B cell (primary cell): ENCODE measurements around the gene MBD1. TPM values are rescaled to one million over a fixed set of nuclear protein-coding genes. Genes with fewer than 3 reads are reported as not detected.

Source experiments
- ATAC-seq: fragments of 200-7000 bp; cut with Tn5 transposase; one replicate; pipeline ENCODE4 v1.10.0; 2021; ENCODE audit warnings: low read depth, mild to moderate bottlenecking, moderate number of reproducible peaks, moderate library complexity
- CTCF ChIA-PET: fragments of 350-600 bp; sonication (Branson Sonifier 250); formaldehyde crosslinking; loops from one replicate; lab custom pipeline; 2021; ENCODE audit warnings: antibody characterized with exemption, inconsistent platforms; lab: Charles Lee
- POLR2A ChIA-PET: fragments of 350-600 bp; sonication (Branson Sonifier 250); formaldehyde crosslinking; loops from one replicate; lab custom pipeline; 2021; ENCODE audit warnings: antibody characterized with exemption; lab: Charles Lee
- DNase-seq: peaks from one replicate; pipeline ENCODE4 v3.0.0; 2013
- H2AFZ ChIP-seq: 2 replicates; pipeline ENCODE4 v1.6.1; 2012; ENCODE audit warnings: mild to moderate bottlenecking, low read depth, low read length; ENCODE audit not compliant: insufficient read depth, poor library complexity, severe bottlenecking
- H3K27ac ChIP-seq, 2 donors: 1 replicate in 1 of 2; 2 replicates in 1 of 2; pipeline ENCODE4 v1.5.1; 2012 to 2013; ENCODE audit warnings: low read length in 2 of 2, mild to moderate bottlenecking in 2 of 2, moderate library complexity in 1 of 2
- H3K27me3 ChIP-seq, 4 experiments: fragments of 200-600 bp in 1 of 4; sonication (generic) in 1 of 4; replicated peaks in 1 of 4; 1 replicate in 2 of 4; 2 replicates in 2 of 4; pipeline versions ENCODE4 v1.6.1 to v1.7.0; 2013 to 2016; ENCODE audit warnings: low read length in 3 of 4, mild to moderate bottlenecking in 2 of 4, mixed read lengths in 1 of 4, moderate library complexity in 1 of 4; ENCODE audit not compliant: insufficient read depth in 4 of 4, control insufficient read depth in 3 of 4; ENCODE audit errors: control extremely low read depth in 1 of 4
- H3K36me3 ChIP-seq, 2 experiments: replicated peaks in 1 of 2; 1 replicate in 1 of 2; 2 replicates in 1 of 2; pipeline versions ENCODE4 v1.6.1 to v1.7.1; 2013; ENCODE audit warnings: low read length in 1 of 2; ENCODE audit not compliant: insufficient read depth in 2 of 2, control insufficient read depth in 1 of 2; ENCODE audit errors: control extremely low read depth in 1 of 2, extremely low read depth in 1 of 2
- H3K4me1 ChIP-seq, 2 donors: fragments of 200-600 bp in 1 of 2; sonication (generic) in 1 of 2; 1 replicate in 1 of 2; 2 replicates in 1 of 2; pipeline versions ENCODE4 v1.5.1 to v1.6.1; 2013 to 2017; ENCODE audit warnings: low read length in 2 of 2; ENCODE audit not compliant: control insufficient read depth in 2 of 2, insufficient read depth in 2 of 2
- H3K4me2 ChIP-seq: replicated peaks from 2 replicates; pipeline ENCODE3; 2012; ENCODE audit warnings: mild to moderate bottlenecking, low read depth, low read length; ENCODE audit not compliant: poor library complexity, severe bottlenecking
- H3K4me3 ChIP-seq, 5 experiments: fragments of 200-600 bp in 1 of 5; sonication (generic) in 1 of 5; 1 replicate in 3 of 5; 2 replicates in 2 of 5; pipeline versions ENCODE4 v1.5.1 to v1.7.0; 2011 to 2016; ENCODE audit warnings: low read length in 4 of 5, mild to moderate bottlenecking in 4 of 5, low read depth in 2 of 5, control low read depth in 1 of 5, moderate library complexity in 1 of 5; ENCODE audit not compliant: insufficient read depth in 1 of 5; ENCODE audit errors: control extremely low read depth in 1 of 5, extremely low read depth in 1 of 5
- H3K79me2 ChIP-seq: fragments of 200-600 bp; sonication (generic); one replicate; pipeline ENCODE4 v1.6.0; 2016; ENCODE audit warnings: low read length; ENCODE audit not compliant: control insufficient read depth, insufficient read depth
- H3K9ac ChIP-seq: fragments of 200-600 bp; sonication (generic); 2 replicates; pipeline ENCODE4 v1.6.1; 2017; ENCODE audit warnings: mild to moderate bottlenecking, low read length, moderate library complexity
- H3K9me3 ChIP-seq, 3 donors: one replicate each; pipeline versions ENCODE4 v1.6.1 to v1.7.1; 2013; ENCODE audit warnings: low read length in 2 of 3; ENCODE audit not compliant: control insufficient read depth in 2 of 3, insufficient read depth in 1 of 3; ENCODE audit errors: control extremely low read depth in 1 of 3
- H4K20me1 ChIP-seq: 2 replicates; pipeline ENCODE4 v1.6.0; 2012; ENCODE audit warnings: mild to moderate bottlenecking, low read length; ENCODE audit not compliant: insufficient read depth, control insufficient read depth, poor library complexity, severe bottlenecking
- H3K27ac Mint-ChIP-seq: one replicate; pipeline ENCODE4 v1.8.0; 2021; ENCODE audit warnings: mixed read lengths
- H3K27me3 Mint-ChIP-seq: one replicate; pipeline ENCODE4 v1.8.0; 2021; ENCODE audit warnings: mixed read lengths
- H3K4me1 Mint-ChIP-seq: one replicate; pipeline ENCODE4 v1.8.0; 2021; ENCODE audit warnings: mixed read lengths
- H3K4me3 Mint-ChIP-seq: one replicate; pipeline ENCODE4 v1.8.0; 2021; ENCODE audit warnings: mixed read lengths
- H3K9me3 Mint-ChIP-seq: one replicate; pipeline ENCODE4 v1.8.0; 2022; ENCODE audit warnings: mixed read lengths; ENCODE audit not compliant: insufficient read depth
- CTCF ChIP-seq: fragments of 200-600 bp; IDR thresholded peaks from one replicate; pipeline ENCODE4 v1.8.0; 2022; ENCODE audit warnings: antibody characterized with exemption, mild to moderate bottlenecking
- EZH2 ChIP-seq: IDR thresholded peaks from 2 replicates; pipeline ENCODE4 v1.6.1; 2012; ENCODE audit warnings: borderline replicate concordance, low read depth, mild to moderate bottlenecking, moderate library complexity, low read length; ENCODE audit not compliant: insufficient read depth, poor library complexity, severe bottlenecking
- WGBS: methylation state at CpG from one replicate; pipeline ENCODE4 v1.1.5; 2013; ENCODE audit warnings: missing lambda C conversion rate; ENCODE audit not compliant: insufficient coverage; 5-methylcytosine and 5-hydroxymethylcytosine counted together
- intact Hi-C: fragments of 100-400 bp; cut with micrococcal nuclease; formaldehyde crosslinking; loops from one replicate; pipeline ENCODE4 v1.10.0; 2022
- polyA plus RNA-seq: library from polyadenylated mRNA; depleted of rRNA; stranded (reverse); fragments of >200 nt; gene quantifications from 2 replicates; pipeline ENCODE4 v1.2.3, GENCODE V29; 2012
- total RNA-seq, 2 donors: library from RNA; stranded (reverse); fragments of 120-200 nt in 1 of 2; gene quantifications; 1 replicate in 1 of 2; 2 replicates in 1 of 2; pipeline versions ENCODE4 v1.2.3 to v1.2.4, GENCODE V29; 2013 to 2022

The MBD1 gene
- total and polyA plus RNA-seq, 2 donors (not counting 1 experiment from before 2014, with no cell fraction given), result 120 to 135 TPM

GRCh38 chr18:50281972-50282520 is 723 bp upstream of the MBD1 start:
- ATAC-seq (no peak), DNase-seq (no peak)
- no peaks in the 10 kb centered on the region for H3K27me3 Mint-ChIP-seq
- Histone ChIP-seq H2AFZ (peak overlapping the region; percentile 95), H3K4me3 (peak overlapping the region in 4 of 5 experiments; percentile 98 to 99 (median 99)), H3K27ac (peak overlapping the region; percentile 81 to 87), H4K20me1 (peaks cover 30% of the 10 kb centered on the region), H3K9me3 (no peaks in the 10 kb centered on the region), H3K9ac (peak overlapping the region; percentile 97), H3K79me2 (peaks cover 39% of the 10 kb centered on the region), H3K36me3 (peaks cover 0 to 59% of the 10 kb centered on the region in 2 experiments), H3K4me2 (peak overlapping the region; percentile 97), H3K27me3 (no peaks in the 10 kb centered on the region), H3K4me1 (peaks cover 35 to 40% of the 10 kb centered on the region in 2 donors)
- 44% methylated on average over 34 of the region's 35 CpGs for whole genome bisulfite sequencing
- peaks cover 45% of the 10 kb centered on the region for H3K4me1 Mint-ChIP-seq
- TF ChIP-seq CTCF, result no peak
- no peak for TF ChIP-seq EZH2
- H3K4me3 Mint-ChIP-seq, result peak overlapping the region; percentile 97
- H3K9me3 Mint-ChIP-seq, result no peaks in the 10 kb centered on the region
- peak overlapping the region; percentile 97 for H3K27ac Mint-ChIP-seq
- intact Hi-C loops, result loop anchor here (1.0 kb wide), 4 partner anchors 16 to 790 kb away; partner anchors contain the start of genes CFAP53 and RPL17
- POLR2A ChIA-PET, result interaction anchor here (0.8 to 1.9 kb wide), 9 partner anchors 10 to 1330 kb away, joined by 3 to 10 read pairs (median 5); partner anchors contain the start of genes C18orf32, CFAP53 and SKA1
- CTCF ChIA-PET, result interaction anchor here (0.9 to 2.8 kb wide), 8 partner anchors 9 to 147 kb away, joined by 3 to 44 read pairs (median 6); partner anchors contain the start of genes CFAP53 and MYO5B
